ENCODE results near the gene ZNF438. TPM values are rescaled to one million over a fixed set of nuclear protein-coding genes. Genes with fewer than 3 reads are reported as not detected.
A peak's percentile ranks its signal among the peaks of the same experiment; 100 is the strongest.

ZNF438 gene
- total and polyA plus RNA-seq, 2 donors (not counting 1 experiment from before 2014, with no cell fraction given): 4.7 to 6.6 TPM

GRCh38 chr10:30917067-30917466 is 114.6 kb downstream of the ZNF438 start:
- no peak overlapping the region for H3K27ac ChIP-seq (ENCODE audit: insufficient read depth, low read length)
- H4K20me1 ChIP-seq (ENCODE audit: control insufficient read depth, extremely low read depth, insufficient read depth, low read length): no peaks in the 10 kb centered on the region
- no peak for DNase-seq (ENCODE audit: low read depth in 2 of 2)
- H3K9me3 ChIP-seq (ENCODE audit: control insufficient read depth, insufficient read depth, low read depth, low read length): no peaks in the 10 kb centered on the region
- no peaks in the 10 kb centered on the region for H3K36me3 ChIP-seq (ENCODE audit: control insufficient read depth, insufficient read depth, low read length)
- no peaks in the 10 kb centered on the region for H3K79me2 ChIP-seq (ENCODE audit: control insufficient read depth, insufficient read depth, low read length)
- no peaks in the 10 kb centered on the region for H3K27me3 ChIP-seq (ENCODE audit: control insufficient read depth, insufficient read depth, low read length)
- H3K4me3 ChIP-seq (replicated peaks in 1 of 4; ENCODE audit: control extremely low read depth in 1 of 4, insufficient read depth in 1 of 4, low read depth in 3 of 4, low read length in 4 of 4): no peak overlapping the region
- H3K4me2 ChIP-seq (ENCODE audit: extremely low read depth, insufficient read depth, low read length): no peak overlapping the region
- TF ChIP-seq EZH2 (IDR thresholded peaks at IDR 0.05; ENCODE audit: low read length, missing control alignments): no peak
- TF ChIP-seq, protein P1, sequence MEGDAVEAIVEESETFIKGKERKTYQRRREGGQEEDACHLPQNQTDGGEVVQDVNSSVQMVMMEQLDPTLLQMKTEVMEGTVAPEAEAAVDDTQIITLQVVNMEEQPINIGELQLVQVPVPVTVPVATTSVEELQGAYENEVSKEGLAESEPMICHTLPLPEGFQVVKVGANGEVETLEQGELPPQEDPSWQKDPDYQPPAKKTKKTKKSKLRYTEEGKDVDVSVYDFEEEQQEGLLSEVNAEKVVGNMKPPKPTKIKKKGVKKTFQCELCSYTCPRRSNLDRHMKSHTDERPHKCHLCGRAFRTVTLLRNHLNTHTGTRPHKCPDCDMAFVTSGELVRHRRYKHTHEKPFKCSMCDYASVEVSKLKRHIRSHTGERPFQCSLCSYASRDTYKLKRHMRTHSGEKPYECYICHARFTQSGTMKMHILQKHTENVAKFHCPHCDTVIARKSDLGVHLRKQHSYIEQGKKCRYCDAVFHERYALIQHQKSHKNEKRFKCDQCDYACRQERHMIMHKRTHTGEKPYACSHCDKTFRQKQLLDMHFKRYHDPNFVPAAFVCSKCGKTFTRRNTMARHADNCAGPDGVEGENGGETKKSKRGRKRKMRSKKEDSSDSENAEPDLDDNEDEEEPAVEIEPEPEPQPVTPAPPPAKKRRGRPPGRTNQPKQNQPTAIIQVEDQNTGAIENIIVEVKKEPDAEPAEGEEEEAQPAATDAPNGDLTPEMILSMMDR (conservative IDR thresholded peaks at IDR 0.05 in 1 of 2, IDR thresholded peaks at IDR 0.05 in 1 of 2; ENCODE audit: low read depth in 1 of 2, low read length in 2 of 2): no peak
- H3K4me1 ChIP-seq (ENCODE audit: control insufficient read depth, extremely low read depth, insufficient read depth, low read length): no peaks in the 10 kb centered on the region
- H2AFZ ChIP-seq (ENCODE audit: low read length): no peak overlapping the region
- no peak overlapping the region for H3K9ac ChIP-seq (ENCODE audit: insufficient read depth, low read length)

- Histone ChIP-seq H4K20me1 (ENCODE audit: control insufficient read depth, extremely low read depth, insufficient read depth, low read length) (no peaks in the 10 kb centered on the region), H3K4me3 (replicated peaks in 1 of 4; ENCODE audit: control extremely low read depth in 1 of 4, insufficient read depth in 1 of 4, low read depth in 3 of 4, low read length in 4 of 4) (no peak overlapping the region), H3K4me1 (ENCODE audit: control insufficient read depth, extremely low read depth, insufficient read depth, low read length) (no peaks in the 10 kb centered on the region), H3K4me2 (ENCODE audit: extremely low read depth, insufficient read depth, low read length) (no peak overlapping the region), H3K36me3 (ENCODE audit: control insufficient read depth, insufficient read depth, low read length) (no peaks in the 10 kb centered on the region), H2AFZ (ENCODE audit: low read length) (no peak overlapping the region), H3K9ac (ENCODE audit: insufficient read depth, low read length) (no peak overlapping the region), H3K27me3 (ENCODE audit: control insufficient read depth, insufficient read depth, low read length) (no peaks in the 10 kb centered on the region), H3K79me2 (ENCODE audit: control insufficient read depth, insufficient read depth, low read length) (no peaks in the 10 kb centered on the region), H3K27ac (ENCODE audit: insufficient read depth, low read length) (no peak overlapping the region), H3K9me3 (ENCODE audit: control insufficient read depth, insufficient read depth, low read depth, low read length) (no peaks in the 10 kb centered on the region)
- TF ChIP-seq EZH2 (IDR thresholded peaks at IDR 0.05; ENCODE audit: low read length, missing control alignments): no peak
- TF ChIP-seq, protein P1 (conservative IDR thresholded peaks at IDR 0.05 in 1 of 2, IDR thresholded peaks at IDR 0.05 in 1 of 2; ENCODE audit: low read depth in 1 of 2, low read length in 2 of 2): no peak
- peak in 1 of 2 donors; percentile 83 for DNase-seq (ENCODE audit: low read depth in 2 of 2)
Measured at GRCh38 chr10:30915146-30915545, 116.5 kb downstream of the ZNF438 start.

- TF ChIP-seq, protein P1 (conservative IDR thresholded peaks at IDR 0.05 in 1 of 2, IDR thresholded peaks at IDR 0.05 in 1 of 2; ENCODE audit: low read depth in 1 of 2, low read length in 2 of 2): no peak
- no peak for TF ChIP-seq EZH2 (IDR thresholded peaks at IDR 0.05; ENCODE audit: low read length, missing control alignments)
- no peak overlapping the region for H3K9ac ChIP-seq (ENCODE audit: insufficient read depth, low read length)
- H3K4me3 ChIP-seq (replicated peaks in 1 of 4; ENCODE audit: control extremely low read depth in 1 of 4, insufficient read depth in 1 of 4, low read depth in 3 of 4, low read length in 4 of 4): no peak overlapping the region
- no peaks in the 10 kb centered on the region for H3K27me3 ChIP-seq (ENCODE audit: control insufficient read depth, insufficient read depth, low read length)
- no peak for DNase-seq (ENCODE audit: low read depth in 2 of 2)
- H3K4me1 ChIP-seq (ENCODE audit: control insufficient read depth, extremely low read depth, insufficient read depth, low read length): no peaks in the 10 kb centered on the region
- H4K20me1 ChIP-seq (ENCODE audit: control insufficient read depth, extremely low read depth, insufficient read depth, low read length): no peaks in the 10 kb centered on the region
- H3K79me2 ChIP-seq (ENCODE audit: control insufficient read depth, insufficient read depth, low read length): no peaks in the 10 kb centered on the region
- peak overlapping the region; percentile 50 for H2AFZ ChIP-seq (ENCODE audit: low read length)
- no peaks in the 10 kb centered on the region for H3K36me3 ChIP-seq (ENCODE audit: control insufficient read depth, insufficient read depth, low read length)
- no peaks in the 10 kb centered on the region for H3K9me3 ChIP-seq (ENCODE audit: control insufficient read depth, insufficient read depth, low read depth, low read length)
- H3K27ac ChIP-seq (ENCODE audit: insufficient read depth, low read length): no peak overlapping the region
- H3K4me2 ChIP-seq (ENCODE audit: extremely low read depth, insufficient read depth, low read length): no peak overlapping the region
Measured at GRCh38 chr10:30911303-30911863, 120.3 kb downstream of the ZNF438 start.
